Anterior cingulate cortex (tissue), 58 donors: ENCODE measurements around the gene PLPP1.
"Not testable (repeated sequence)": the region's sequence is repeated elsewhere in the genome, so short reads cannot be mapped to it uniquely, and the experiment has no call there.

ENCODE experiments used
- DNase-seq, 58 donors: peaks; one replicate each; lab custom pipeline; 2025; lab: John Stamatoyannopoulos, UW

The PLPP1 gene

DNA sequence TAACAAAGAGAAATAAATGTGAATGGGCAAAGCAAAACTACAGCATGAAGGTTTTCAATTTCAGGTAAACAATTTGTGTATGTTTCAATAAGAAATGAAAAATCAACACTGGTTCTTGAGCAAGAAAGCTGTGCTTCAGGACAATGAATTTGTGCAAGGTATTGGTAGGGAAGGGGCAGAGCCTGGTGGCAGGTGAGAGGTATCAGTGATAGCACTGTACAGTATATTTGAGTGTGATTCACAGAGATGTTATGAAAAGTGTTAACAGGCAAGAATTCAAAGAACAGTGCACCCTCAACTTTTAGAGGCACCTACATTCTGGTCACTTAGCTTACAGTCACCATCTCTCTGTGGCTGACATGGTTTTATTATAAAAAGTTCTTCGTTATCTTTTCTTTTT, 25.7 kb downstream of the PLPP1 start:
- no peak for DNase-seq

- DNase-seq: no peak
Observed at GRCh38 chr5:55507574-55507973, 27.2 kb downstream of the PLPP1 start.

- not testable (repeated sequence) for DNase-seq
Observed at GRCh38 chr5:55505711-55506110, 29.1 kb downstream of the PLPP1 start.

DNA sequence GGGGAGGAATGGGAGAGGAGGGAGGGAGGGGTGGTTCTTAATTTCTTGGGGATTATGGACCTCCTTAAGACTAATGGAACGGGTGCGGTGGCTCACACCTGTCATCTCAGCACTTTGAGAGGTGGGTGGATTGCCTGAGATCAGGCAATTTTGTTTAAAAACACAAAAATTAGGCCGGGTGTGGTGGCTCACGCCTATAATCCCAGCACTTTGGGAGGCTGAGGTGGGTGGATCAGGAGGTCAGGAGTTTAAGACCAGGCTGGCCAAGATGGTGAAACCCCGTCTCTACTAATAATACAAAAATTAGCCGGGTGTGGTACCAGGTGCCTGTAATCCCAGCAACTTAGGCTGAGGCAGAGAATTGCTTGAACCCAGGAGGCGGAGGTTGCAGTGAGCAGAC, 30.8 kb downstream of the PLPP1 start:
- not testable (repeated sequence) for DNase-seq

GRCh38 chr5:55502759-55503158, 32.0 kb downstream of the PLPP1 start:
- DNase-seq: no peak

DNA sequence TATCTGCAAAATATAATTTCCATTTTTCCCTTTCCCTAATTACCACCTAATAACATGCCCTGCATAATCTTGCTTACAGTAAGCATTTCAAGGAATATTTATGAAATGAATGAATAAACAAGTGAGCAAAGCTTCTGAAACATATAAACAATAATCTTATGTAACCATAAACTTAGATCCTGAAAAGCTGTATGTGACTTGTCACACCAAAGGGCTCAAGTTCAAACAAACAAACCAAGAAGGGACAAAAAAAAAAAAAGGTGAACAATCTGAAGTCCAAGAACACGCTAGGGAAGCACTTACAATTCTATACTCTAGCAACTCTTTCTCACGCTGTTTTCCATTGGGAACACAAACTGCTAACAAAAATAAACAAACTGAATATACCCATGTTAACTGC, 36.3 kb downstream of the PLPP1 start:
- no peak for DNase-seq

DNA sequence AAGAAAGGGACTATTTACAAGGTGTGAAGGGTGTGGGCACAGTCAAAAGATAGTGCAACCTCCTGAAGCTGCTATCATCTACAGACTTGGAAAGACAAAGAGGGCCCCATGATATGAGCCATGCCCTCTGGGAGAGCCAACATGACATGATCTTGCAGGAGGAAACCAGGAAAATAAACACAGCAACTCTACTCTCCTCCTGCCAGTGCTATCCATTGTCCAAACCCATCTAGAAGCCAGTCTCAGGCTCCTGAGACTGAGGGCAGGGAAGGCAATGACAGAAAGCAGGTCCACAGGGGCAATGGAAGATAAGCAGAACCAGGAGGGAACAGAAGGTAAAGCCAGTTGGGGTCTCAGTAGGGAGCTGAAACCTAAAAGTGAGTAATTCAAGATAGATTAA, 37.1 kb downstream of the PLPP1 start:
- DNase-seq: no peak

DNA sequence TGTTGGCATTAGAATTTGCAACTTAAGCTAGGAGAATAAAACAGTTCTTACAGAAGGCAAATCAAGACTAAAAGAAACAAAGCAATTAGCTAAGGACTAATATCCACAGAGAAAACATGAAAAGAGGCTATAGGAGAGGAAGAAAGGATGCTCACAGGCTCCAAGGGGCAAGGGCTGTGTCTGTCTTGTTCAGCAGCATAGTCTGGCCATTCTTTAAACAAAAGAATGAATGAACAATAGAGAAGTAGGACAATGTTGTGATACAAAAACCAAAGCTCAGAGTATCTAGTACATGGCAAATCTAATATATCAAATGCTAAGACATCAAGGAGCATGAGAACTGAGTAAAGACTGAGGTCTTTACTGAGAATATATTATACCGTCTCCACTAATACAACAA, 39.5 kb downstream of the PLPP1 start:
- DNase-seq: peak in 5 of 58 donors; percentile 3 to 42 (median 15)

DNA sequence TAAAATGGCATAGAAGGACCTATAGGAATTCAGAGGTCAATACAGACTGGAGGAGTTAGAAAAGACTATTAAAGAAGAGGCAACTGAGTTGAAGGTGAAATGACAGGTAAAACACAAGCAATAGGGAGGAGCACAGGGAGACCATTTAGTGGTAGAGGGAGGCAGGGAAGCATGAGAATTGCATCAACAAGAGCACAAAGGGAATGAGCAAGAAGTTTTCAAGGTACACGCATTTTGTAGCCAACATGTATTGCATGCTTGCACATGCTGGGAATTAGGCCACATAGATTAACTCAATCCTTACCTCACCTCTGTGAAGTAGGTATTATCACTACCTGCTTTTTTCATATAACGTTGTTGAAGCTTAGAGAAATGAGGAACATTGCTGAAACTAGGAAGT, 42.3 kb downstream of the PLPP1 start:
- no peak for DNase-seq

- DNase-seq: no peak
Observed at GRCh38 chr5:55485073-55485472, 49.7 kb downstream of the PLPP1 start.

DNA sequence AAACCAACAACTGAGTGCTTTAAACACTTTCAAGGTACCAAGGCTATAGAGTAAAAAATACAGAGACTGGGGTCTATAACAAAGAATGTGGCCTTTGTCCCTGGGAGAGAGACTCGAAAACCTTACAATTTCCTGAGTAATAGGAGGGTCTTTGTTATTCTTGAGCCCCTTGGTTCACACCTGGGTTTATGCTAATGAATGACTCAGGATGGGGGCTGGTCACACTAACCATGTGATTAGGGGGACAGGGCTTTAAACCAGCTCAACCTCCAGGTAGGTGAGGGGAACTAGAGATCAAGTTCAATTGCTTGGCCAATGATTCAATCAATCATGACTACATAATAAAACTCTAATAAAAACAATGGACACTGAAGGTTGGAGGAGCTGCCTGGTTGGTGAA, 50.2 kb downstream of the PLPP1 start:
- DNase-seq: no peak

GRCh38 chr5:55483885-55484284, 50.9 kb downstream of the PLPP1 start:
- DNase-seq: no peak

DNA sequence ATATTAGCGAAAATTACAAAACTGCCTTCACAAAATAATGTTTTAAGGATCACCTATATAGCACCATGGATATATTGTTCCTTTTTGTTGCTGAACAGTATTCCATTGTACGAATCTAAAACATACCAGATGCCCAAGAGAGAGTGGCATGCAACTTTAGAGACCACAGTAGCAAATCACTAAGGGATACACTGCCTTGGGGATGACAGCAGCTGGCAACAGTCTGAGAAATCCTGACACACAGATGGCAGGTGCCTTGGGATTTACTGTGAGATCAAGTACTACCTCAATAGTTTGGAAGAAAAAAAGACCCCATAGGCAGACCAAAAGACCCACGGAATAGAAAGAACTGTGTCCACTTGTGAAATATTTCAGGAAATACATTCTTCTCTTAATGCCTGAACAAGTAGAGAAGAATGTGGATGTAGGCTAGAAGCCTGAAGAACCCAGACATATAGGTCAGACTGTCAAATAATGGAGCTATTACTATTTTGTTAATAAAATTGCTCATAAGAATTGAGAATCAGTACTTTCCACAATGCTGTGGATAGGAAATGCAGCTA, 53.4 kb downstream of the PLPP1 start:
- DNase-seq: no peak

- no peak for DNase-seq
Observed at GRCh38 chr5:55480781-55481180, 54.0 kb downstream of the PLPP1 start.

DNA sequence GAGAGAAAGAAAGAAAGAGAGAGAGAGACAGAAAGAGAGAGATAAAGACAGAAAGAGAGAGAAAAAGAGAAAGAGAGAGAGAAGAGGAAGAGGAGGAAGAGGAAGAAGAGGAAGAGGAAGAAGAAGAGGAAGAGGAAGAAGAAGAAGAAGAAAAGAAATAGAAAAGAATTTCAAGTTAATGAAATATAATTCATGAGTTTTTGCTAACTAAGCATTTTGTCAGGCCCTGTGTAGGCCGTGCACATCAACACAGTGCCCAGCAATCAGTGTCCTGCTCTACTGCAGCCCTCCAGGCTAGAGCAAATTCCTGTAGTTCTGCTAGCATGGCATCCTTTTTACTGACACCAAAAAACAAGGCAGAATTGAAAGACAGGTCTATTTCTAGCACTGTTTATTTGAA, 62.1 kb downstream of the PLPP1 start:
- no peak for DNase-seq

- no peak for DNase-seq
Observed at GRCh38 chr5:55471468-55471867, 63.3 kb downstream of the PLPP1 start.

GRCh38 chr5:55470282-55470681, 64.5 kb downstream of the PLPP1 start:
- no peak for DNase-seq

- no peak for DNase-seq
Observed at GRCh38 chr5:55469839-55470238, 64.9 kb downstream of the PLPP1 start.

GRCh38 chr5:55467862-55468551, 66.8 kb downstream of the PLPP1 start:
- DNase-seq: no peak

DNA sequence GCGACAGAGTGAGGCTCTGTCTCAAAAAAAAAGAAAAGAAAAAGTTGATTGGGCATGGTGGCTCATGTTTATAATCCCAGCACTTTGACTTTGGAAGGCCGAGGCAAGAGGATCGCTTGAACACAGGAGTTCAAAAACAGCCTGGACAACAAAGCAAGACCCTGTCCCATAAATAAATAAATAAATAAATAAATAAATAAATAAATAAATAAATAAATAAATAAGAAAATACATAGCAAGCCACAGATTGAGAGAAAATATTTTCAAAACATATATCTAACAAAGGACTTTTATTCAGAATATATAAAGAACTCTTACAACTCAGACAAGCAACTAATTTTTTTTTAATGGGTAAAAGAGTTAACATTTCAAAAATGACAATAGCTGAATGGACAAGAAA, 71.2 kb downstream of the PLPP1 start:
- no peak for DNase-seq

DNA sequence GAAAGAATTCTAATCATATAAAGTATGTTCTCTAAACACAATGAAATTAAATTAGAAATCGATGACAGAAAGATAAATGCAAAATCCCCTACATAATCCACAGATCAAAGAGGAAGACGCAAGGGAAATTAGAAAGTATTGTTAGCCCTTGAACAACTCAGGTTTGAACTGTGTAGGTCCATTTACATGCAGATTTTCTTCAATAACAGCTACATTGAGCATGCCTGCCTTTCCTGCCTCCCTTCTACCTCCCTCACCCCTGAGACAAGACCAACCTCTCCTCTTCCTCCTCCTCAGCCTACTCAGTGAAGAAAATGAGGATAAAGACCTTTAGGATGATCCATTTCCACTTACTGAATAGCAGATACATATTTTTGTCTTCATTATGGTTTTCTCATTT, 75.2 kb downstream of the PLPP1 start:
- no peak for DNase-seq

DNA sequence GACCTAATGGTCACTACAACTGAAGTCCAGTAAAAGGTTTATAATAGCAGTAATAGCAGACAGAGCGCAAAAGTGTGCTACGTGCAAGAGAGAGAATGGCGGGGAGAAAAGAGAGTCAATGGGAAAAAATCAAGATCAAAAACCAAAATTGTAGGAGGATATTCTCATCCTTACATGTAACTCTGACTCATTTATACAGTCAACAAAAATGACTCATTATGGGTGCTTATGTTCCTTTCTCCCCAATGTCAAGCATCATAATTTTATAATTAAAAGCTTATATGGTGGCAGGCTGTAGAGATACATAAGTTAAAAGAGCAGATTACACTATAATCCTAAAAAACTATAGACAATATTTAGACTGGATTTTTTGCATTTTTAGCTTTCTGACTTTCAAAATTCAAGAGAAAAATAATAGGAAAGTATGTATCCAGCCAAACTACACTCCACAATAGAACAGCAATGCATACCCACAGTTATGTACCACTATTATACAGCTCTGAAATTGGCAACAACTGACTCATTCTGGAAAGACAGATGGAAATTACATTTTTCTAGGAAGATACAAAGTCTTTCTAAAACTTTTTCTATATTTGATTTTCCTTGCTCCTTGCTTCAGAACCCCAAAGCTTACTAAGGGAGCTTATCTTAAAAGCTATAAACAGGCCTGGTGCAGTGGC, 78.4 kb downstream of the PLPP1 start:
- no peak for DNase-seq
